Astrocyte (in vitro differentiated cells and primary cell): Measurements from ENCODE around the gene TNFRSF1A. TPM values are rescaled to one million over a fixed set of nuclear protein-coding genes. Genes with fewer than 3 reads are reported as not detected.

Source experiments
- DNase-seq: peaks from one replicate; pipeline ENCODE4 v3.0.0-alpha.2; 2010; ENCODE audit warnings: low read depth
- FAIRE-seq: peaks from 2 replicates; lab custom pipeline; 2011; peaks lifted over from hg19 to GRCh38; lab: Jason Lieb, UNC
- H2AFZ ChIP-seq: 2 replicates; pipeline ENCODE4 v1.6.0; 2012; ENCODE audit warnings: low read depth, low read length, inconsistent platforms
- H3K27ac ChIP-seq: 2 replicates; pipeline ENCODE4 v1.5.1; 2011; ENCODE audit warnings: low read depth, low read length, inconsistent platforms
- H3K27me3 ChIP-seq: 2 replicates; pipeline ENCODE4 v1.6.0; 2011; ENCODE audit warnings: low read length, inconsistent platforms; ENCODE audit not compliant: insufficient read depth
- H3K36me3 ChIP-seq: 2 replicates; pipeline ENCODE4 v1.5.1; 2011; ENCODE audit warnings: low read length, inconsistent platforms; ENCODE audit not compliant: insufficient read depth
- H3K4me1 ChIP-seq: 2 replicates; pipeline ENCODE4 v1.5.1; 2011; ENCODE audit warnings: low read length, inconsistent platforms; ENCODE audit not compliant: insufficient read depth
- H3K4me2 ChIP-seq: 2 replicates; pipeline ENCODE4 v1.6.0; 2012; ENCODE audit warnings: low read length, inconsistent platforms
- H3K4me3 ChIP-seq: 2 replicates; pipeline ENCODE4 v1.5.1; 2011; ENCODE audit warnings: low read depth, mild to moderate bottlenecking, low read length, inconsistent platforms; ENCODE audit not compliant: insufficient read depth
- H3K79me2 ChIP-seq: 2 replicates; pipeline ENCODE4 v1.6.0; 2012; ENCODE audit warnings: mild to moderate bottlenecking, low read length, inconsistent platforms; ENCODE audit not compliant: insufficient read depth
- H3K9ac ChIP-seq: 2 replicates; pipeline ENCODE4 v1.6.0; 2012; ENCODE audit warnings: mild to moderate bottlenecking, low read length, inconsistent platforms
- H3K9me3 ChIP-seq: 2 replicates; pipeline ENCODE4 v1.5.1; 2012; ENCODE audit warnings: low read depth, mild to moderate bottlenecking, low read length, inconsistent platforms; ENCODE audit not compliant: insufficient read depth
- H4K20me1 ChIP-seq: 2 replicates; pipeline ENCODE4 v1.6.0; 2012; ENCODE audit warnings: low read length, inconsistent platforms; ENCODE audit not compliant: insufficient read depth
- H3K27ac Mint-ChIP-seq: one replicate; pipeline ENCODE4 v1.8.0; 2021; ENCODE audit warnings: mild to moderate bottlenecking, mixed read lengths; ENCODE audit not compliant: unreplicated experiment
- H3K27me3 Mint-ChIP-seq: one replicate; pipeline ENCODE4 v1.8.0; 2021; ENCODE audit warnings: low read depth, mixed read lengths; ENCODE audit not compliant: unreplicated experiment
- H3K36me3 Mint-ChIP-seq: one replicate; pipeline ENCODE4 v1.8.0; 2021; ENCODE audit warnings: low read depth, mixed read lengths; ENCODE audit not compliant: unreplicated experiment
- H3K4me1 Mint-ChIP-seq: one replicate; pipeline ENCODE4 v1.8.0; 2021; ENCODE audit warnings: low read depth, mixed read lengths; ENCODE audit not compliant: unreplicated experiment
- H3K4me3 Mint-ChIP-seq: one replicate; pipeline ENCODE4 v1.8.0; 2021; ENCODE audit warnings: mild to moderate bottlenecking, moderate library complexity, mixed read lengths; ENCODE audit not compliant: unreplicated experiment
- H3K9me3 Mint-ChIP-seq: one replicate; pipeline ENCODE4 v1.8.0; 2021; ENCODE audit warnings: mild to moderate bottlenecking, mixed read lengths; ENCODE audit not compliant: unreplicated experiment
- EZH2 ChIP-seq: IDR thresholded peaks from 2 replicates; pipeline ENCODE4 v1.6.1; 2012; ENCODE audit warnings: mild to moderate bottlenecking, low read length, inconsistent platforms; ENCODE audit not compliant: insufficient read depth
- total RNA-seq: library from RNA; stranded (reverse); gene quantifications from 2 replicates; pipeline ENCODE4 v1.2.1, GENCODE V29; 2021
- TF ChIP-seq, protein P1 (sequence below): IDR thresholded peaks from 2 replicates; pipeline ENCODE4 v1.5.1; 2011; ENCODE audit warnings: low read depth, mild to moderate bottlenecking, inconsistent platforms, low read length, moderate library complexity; ENCODE audit not compliant: insufficient read depth

TNFRSF1A gene
- total RNA-seq, 1 donor from 2014 or later: 118 TPM

DNA sequence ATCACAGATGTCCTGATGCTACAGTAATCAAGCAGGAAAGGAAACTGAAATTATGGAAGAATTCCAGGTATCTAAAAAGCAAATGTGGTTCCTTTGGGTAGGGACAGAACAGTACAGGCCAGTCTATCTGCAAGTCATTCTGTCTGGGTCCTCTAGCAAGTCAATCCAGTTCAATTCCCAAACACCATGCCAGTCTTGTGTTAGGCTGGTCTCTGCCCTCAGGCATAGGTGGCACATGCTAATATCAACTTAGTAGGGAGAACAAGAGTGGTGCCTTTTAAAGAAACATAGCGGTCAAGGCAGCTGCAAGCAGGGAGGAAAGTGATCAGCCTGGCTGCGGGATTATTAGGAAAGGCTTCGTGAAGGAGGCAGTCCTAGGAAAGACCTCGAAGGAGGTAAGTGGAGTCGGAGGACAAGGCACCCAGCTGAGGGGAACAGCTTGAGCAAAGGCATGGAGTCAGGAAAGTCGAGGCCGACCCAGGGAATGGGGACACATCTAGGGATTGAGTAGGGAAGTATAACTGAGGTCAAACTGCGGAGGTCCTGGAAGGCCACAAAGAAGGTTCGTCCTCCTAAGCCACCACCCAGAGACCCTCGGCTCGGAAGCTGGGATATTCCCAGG, 35.2 kb downstream of the TNFRSF1A start:
- peaks cover 1% of the 10 kb centered on the region for H3K36me3 Mint-ChIP-seq
- H3K27ac Mint-ChIP-seq: no peak overlapping the region
- TF ChIP-seq, protein P1, sequence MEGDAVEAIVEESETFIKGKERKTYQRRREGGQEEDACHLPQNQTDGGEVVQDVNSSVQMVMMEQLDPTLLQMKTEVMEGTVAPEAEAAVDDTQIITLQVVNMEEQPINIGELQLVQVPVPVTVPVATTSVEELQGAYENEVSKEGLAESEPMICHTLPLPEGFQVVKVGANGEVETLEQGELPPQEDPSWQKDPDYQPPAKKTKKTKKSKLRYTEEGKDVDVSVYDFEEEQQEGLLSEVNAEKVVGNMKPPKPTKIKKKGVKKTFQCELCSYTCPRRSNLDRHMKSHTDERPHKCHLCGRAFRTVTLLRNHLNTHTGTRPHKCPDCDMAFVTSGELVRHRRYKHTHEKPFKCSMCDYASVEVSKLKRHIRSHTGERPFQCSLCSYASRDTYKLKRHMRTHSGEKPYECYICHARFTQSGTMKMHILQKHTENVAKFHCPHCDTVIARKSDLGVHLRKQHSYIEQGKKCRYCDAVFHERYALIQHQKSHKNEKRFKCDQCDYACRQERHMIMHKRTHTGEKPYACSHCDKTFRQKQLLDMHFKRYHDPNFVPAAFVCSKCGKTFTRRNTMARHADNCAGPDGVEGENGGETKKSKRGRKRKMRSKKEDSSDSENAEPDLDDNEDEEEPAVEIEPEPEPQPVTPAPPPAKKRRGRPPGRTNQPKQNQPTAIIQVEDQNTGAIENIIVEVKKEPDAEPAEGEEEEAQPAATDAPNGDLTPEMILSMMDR: no peak
- TF ChIP-seq EZH2: no peak
- H3K4me1 Mint-ChIP-seq: no peaks in the 10 kb centered on the region
- FAIRE-seq: no peak
- H3K27me3 Mint-ChIP-seq: peaks cover 32% of the 10 kb centered on the region
- H3K4me3 ChIP-seq: no peak overlapping the region
- no peak for DNase-seq
- peaks cover 5% of the 10 kb centered on the region for H3K4me1 ChIP-seq
- no peaks in the 10 kb centered on the region for H4K20me1 ChIP-seq
- peaks cover 3% of the 10 kb centered on the region for H3K27me3 ChIP-seq
- no peaks in the 10 kb centered on the region for H3K9me3 Mint-ChIP-seq
- H2AFZ ChIP-seq: no peak overlapping the region
- H3K9ac ChIP-seq: no peak overlapping the region
- H3K4me3 Mint-ChIP-seq: no peak overlapping the region
- no peaks in the 10 kb centered on the region for H3K9me3 ChIP-seq
- H3K36me3 ChIP-seq: no peaks in the 10 kb centered on the region
- no peak overlapping the region for H3K27ac ChIP-seq
- H3K4me2 ChIP-seq: no peak overlapping the region
- H3K79me2 ChIP-seq: no peaks in the 10 kb centered on the region

DNA sequence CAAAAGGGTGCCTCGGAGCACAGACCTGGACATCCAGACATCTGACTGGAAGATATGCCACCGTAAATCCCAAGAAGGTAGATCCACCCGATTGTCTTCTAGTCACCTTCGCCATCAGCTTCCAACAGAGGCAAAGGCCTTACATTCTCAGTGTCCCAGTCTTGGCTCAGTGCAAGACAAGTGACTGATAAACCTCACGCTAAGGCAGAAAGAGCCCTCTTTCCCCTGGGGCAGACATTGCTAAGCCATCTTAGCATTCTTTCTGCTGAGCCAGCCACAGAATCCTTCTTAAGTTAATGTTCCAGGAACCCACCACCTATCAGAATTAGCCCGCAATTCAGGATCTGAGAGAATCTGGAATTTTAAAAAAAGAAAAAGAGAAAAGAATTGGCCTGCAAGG, 35.7 kb downstream of the TNFRSF1A start:
- DNase-seq: no peak
- no peak overlapping the region for H2AFZ ChIP-seq
- H3K4me1 Mint-ChIP-seq: no peaks in the 10 kb centered on the region
- H3K27me3 ChIP-seq: peaks cover 3% of the 10 kb centered on the region
- H3K9me3 Mint-ChIP-seq: no peaks in the 10 kb centered on the region
- no peaks in the 10 kb centered on the region for H3K9me3 ChIP-seq
- no peaks in the 10 kb centered on the region for H3K36me3 ChIP-seq
- FAIRE-seq: no peak
- peaks cover 1% of the 10 kb centered on the region for H3K36me3 Mint-ChIP-seq
- H3K4me3 ChIP-seq: no peak overlapping the region
- H3K79me2 ChIP-seq: no peaks in the 10 kb centered on the region
- no peak overlapping the region for H3K4me3 Mint-ChIP-seq
- H3K4me1 ChIP-seq: peaks cover 5% of the 10 kb centered on the region
- H3K27ac Mint-ChIP-seq: no peak overlapping the region
- no peak overlapping the region for H3K9ac ChIP-seq
- no peak overlapping the region for H3K4me2 ChIP-seq
- no peak for TF ChIP-seq EZH2
- TF ChIP-seq, protein P1: no peak
- H3K27me3 Mint-ChIP-seq: peaks cover 32% of the 10 kb centered on the region
- no peak overlapping the region for H3K27ac ChIP-seq
- H4K20me1 ChIP-seq: no peaks in the 10 kb centered on the region

DNA sequence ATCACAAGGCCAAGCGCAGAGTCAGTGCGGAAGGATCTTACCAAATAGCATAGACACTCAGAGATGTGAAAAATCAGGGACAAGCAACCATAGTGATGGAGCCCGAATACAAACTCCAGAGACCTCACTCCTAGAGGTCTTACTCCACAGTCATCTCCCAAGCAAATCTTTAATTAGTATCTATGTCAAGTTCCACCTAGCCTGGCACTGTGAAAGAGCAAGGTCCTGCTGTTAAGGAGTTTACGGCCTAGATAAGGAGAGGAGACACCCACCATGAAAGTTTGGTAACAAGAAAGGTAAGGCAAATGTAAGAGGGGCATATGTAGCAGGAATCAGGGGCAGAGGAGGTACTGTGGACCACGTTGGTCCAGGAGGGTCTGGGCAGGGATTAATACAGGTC, 38.8 kb downstream of the TNFRSF1A start:
- FAIRE-seq: no peak
- no peak for DNase-seq

More for the DNA sequence above, 38.8 kb downstream of the TNFRSF1A start:
- Histone ChIP-seq H2AFZ (no peak overlapping the region), H4K20me1 (no peaks in the 10 kb centered on the region), H3K27me3 (no peaks in the 10 kb centered on the region), H3K4me1 (no peaks in the 10 kb centered on the region), H3K36me3 (no peaks in the 10 kb centered on the region), H3K9me3 (no peaks in the 10 kb centered on the region), H3K9ac (no peak overlapping the region), H3K4me3 (no peak overlapping the region), H3K79me2 (no peaks in the 10 kb centered on the region), H3K27ac (no peak overlapping the region), H3K4me2 (no peak overlapping the region)
- Mint-ChIP-seq H3K4me3 (no peak overlapping the region), H3K9me3 (no peaks in the 10 kb centered on the region), H3K4me1 (no peaks in the 10 kb centered on the region), H3K36me3 (peaks cover 1% of the 10 kb centered on the region), H3K27ac (no peak overlapping the region), H3K27me3 (peaks cover 18% of the 10 kb centered on the region)
- no peak for TF ChIP-seq EZH2
- TF ChIP-seq, protein P1: no peak
